K562 (cell line): ENCODE results near the gene ARHGAP25. TPM values are rescaled to one million over a fixed set of nuclear protein-coding genes. Genes with fewer than 3 reads are reported as not detected.

Source experiments
- ATAC-seq: fragments of 200-7000 bp; cut with Tn5 transposase; 3 replicates; pipeline ENCODE4 v1.9.1; 2020; ENCODE audit warnings: moderate library complexity
- BruUV-seq: library from RNA; stranded (reverse); fragments of 400-500 nt; replicated peaks from 2 replicates; lab custom pipeline; 2021; lab: Mats Ljungman, UMichigan
- CTCF ChIA-PET: fragments of 300-600 bp; formaldehyde crosslinking; extraction: SDS; loops from one replicate; lab custom pipeline; 2021; ENCODE audit warnings: low intra/inter-chr PET ratio; lab: Yijun Ruan, JAX
- POLR2A ChIA-PET: fragments of 300-600, 350-650 bp; sonication (Branson Sonifier 250); formaldehyde crosslinking; extraction: SDS; loops from one replicate; lab custom pipeline; 2021; ENCODE audit warnings: antibody characterized with exemption, inconsistent platforms; lab: Yijun Ruan, JAX
- DNase-seq, 4 experiments: peaks; one replicate each; pipeline versions ENCODE4 v3.0.0 to v3.0.0-alpha.2; 2011 to 2018; ENCODE audit warnings: low spot score in 3 of 4, mixed read lengths in 3 of 4; ENCODE audit errors: extremely low read depth in 1 of 4
- FAIRE-seq: peaks from 2 replicates; lab custom pipeline; 2011; peaks lifted over from hg19 to GRCh38; lab: Jason Lieb, UNC
- H2AFZ ChIP-seq: 2 replicates; pipeline ENCODE4 v1.6.0; 2011; ENCODE audit warnings: low read depth, low read length, control low read depth, inconsistent platforms
- H3K27ac ChIP-seq: fragments of 200-600 bp; 3 replicates; pipeline ENCODE4 v1.8.0; 2011; ENCODE audit warnings: low read depth, mild to moderate bottlenecking, control low read depth, inconsistent platforms, low read length, moderate library complexity, mixed read lengths; ENCODE audit errors: extremely low read depth
- H3K27me3 ChIP-seq, 2 experiments: fragments of 300-600 bp in 1 of 2; 2 replicates in 1 of 2; 3 replicates in 1 of 2; pipeline versions ENCODE4 v1.6.0 to v1.8.0; 2011; ENCODE audit warnings: inconsistent platforms in 2 of 2, low read length in 2 of 2, mild to moderate bottlenecking in 1 of 2, mixed read lengths in 1 of 2, moderate library complexity in 1 of 2; ENCODE audit not compliant: control insufficient read depth in 2 of 2, insufficient read depth in 2 of 2
- H3K36me3 ChIP-seq: fragments of 300-600 bp; 3 replicates; pipeline ENCODE4 v1.8.0; 2011; ENCODE audit warnings: mild to moderate bottlenecking, low read length, inconsistent platforms; ENCODE audit not compliant: control insufficient read depth, insufficient read depth
- H3K4me1 ChIP-seq, 2 experiments: fragments of 200-600 bp in 1 of 2; replicated peaks in 1 of 2; 2 replicates in 1 of 2; 3 replicates in 1 of 2; pipeline versions ENCODE4 v1.5.1 to v1.8.0; 2011; ENCODE audit warnings: inconsistent platforms in 2 of 2, low read length in 2 of 2, mild to moderate bottlenecking in 1 of 2, mixed read lengths in 1 of 2, moderate library complexity in 1 of 2; ENCODE audit not compliant: control insufficient read depth in 2 of 2, insufficient read depth in 2 of 2
- H3K4me2 ChIP-seq: 2 replicates; pipeline ENCODE4 v1.6.1; 2011; ENCODE audit warnings: low read length, control low read depth, inconsistent platforms, mixed read lengths; ENCODE audit not compliant: insufficient read depth
- H3K4me3 ChIP-seq: fragments of 200-600 bp; sonication (generic), shearing (Covaris generic); 2 replicates; pipeline ENCODE4 v1.5.1; 2016; ENCODE audit warnings: control low read depth, inconsistent platforms
- H3K79me2 ChIP-seq: fragments of 200-600 bp; 3 replicates; pipeline ENCODE4 v1.8.0; 2011; ENCODE audit warnings: low read length, inconsistent platforms; ENCODE audit not compliant: control insufficient read depth, insufficient read depth
- H3K9ac ChIP-seq, 2 experiments: 2 replicates each; pipeline versions ENCODE4 v1.6.0 to v1.6.1; 2011; ENCODE audit warnings: low read depth in 2 of 2, low read length in 2 of 2, control low read depth in 1 of 2, inconsistent platforms in 1 of 2, mild to moderate bottlenecking in 1 of 2, mixed read lengths in 1 of 2; ENCODE audit not compliant: insufficient read depth in 1 of 2
- H3K9me1 ChIP-seq: one replicate; pipeline ENCODE4 v1.6.0; 2011; ENCODE audit warnings: inconsistent platforms, mild to moderate bottlenecking, low read length, moderate library complexity; ENCODE audit not compliant: control insufficient read depth, insufficient read depth
- H3K9me3 ChIP-seq: replicated peaks from 2 replicates; pipeline ENCODE4 v1.5.1; 2011; ENCODE audit warnings: low read depth, low read length, inconsistent platforms; ENCODE audit not compliant: control insufficient read depth, insufficient read depth
- H4K20me1 ChIP-seq: replicated peaks from 2 replicates; pipeline ENCODE4 v1.6.1; 2011; ENCODE audit warnings: low read length, inconsistent platforms, mixed read lengths; ENCODE audit not compliant: control insufficient read depth, insufficient read depth
- ADNP ChIP-seq: fragments of 200-800 bp; sonication (Bioruptor generic); IDR thresholded peaks from 2 replicates; pipeline ENCODE4 v1.6.1; 2016; ENCODE audit warnings: missing genetic modification characterization, missing compliant biosample characterization
- BCOR ChIP-seq: fragments of 450-650 bp; IDR thresholded peaks from 2 replicates; pipeline ENCODE4 v1.6.1; 2016
- C11orf30 ChIP-seq: fragments of 450-650 bp; IDR thresholded peaks from 2 replicates; pipeline ENCODE4 v1.6.1; 2016; ENCODE audit warnings: low read depth, mild to moderate bottlenecking
- ELK1 ChIP-seq: sonication (generic); formaldehyde crosslinking; IDR thresholded peaks from 2 replicates; pipeline ENCODE4 v1.8.1; 2022; ENCODE audit warnings: missing genetic modification reagents
- FOXJ2 ChIP-seq: fragments of 200-800 bp; sonication (Bioruptor generic); IDR thresholded peaks from 2 replicates; pipeline ENCODE4 v1.6.1; 2016; ENCODE audit warnings: missing genetic modification characterization, missing compliant biosample characterization
- KDM1A ChIP-seq, 2 experiments: fragments of 450-650 bp; IDR thresholded peaks; 2 replicates each; pipeline ENCODE4 v1.6.1; 2016; ENCODE audit warnings: mild to moderate bottlenecking in 2 of 2
- RBM25 ChIP-seq: fragments of 200-400 bp; formaldehyde crosslinking; IDR thresholded peaks from 2 replicates; pipeline ENCODE4 v1.6.1; 2018; ENCODE audit warnings: low read length, low read depth, moderate library complexity; ENCODE audit not compliant: severe bottlenecking
- SMARCA5 ChIP-seq: fragments of 450-650 bp; IDR thresholded peaks from 2 replicates; pipeline ENCODE4 v1.6.1; 2016
- SMARCC2 ChIP-seq: fragments of 450-650 bp; IDR thresholded peaks from 2 replicates; pipeline ENCODE4 v1.6.1; 2017; ENCODE audit warnings: antibody characterized with exemption, moderate library complexity, mild to moderate bottlenecking, low read depth
- ZNF316 ChIP-seq: fragments of 450-650 bp; IDR thresholded peaks from 2 replicates; pipeline ENCODE4 v1.6.1; 2016
- in situ Hi-C: fragments of 300-500 bp; cut with MboI; formaldehyde crosslinking; loops from 4 replicates; pipeline ENCODE4 v1.15.0; 2018; ENCODE audit warnings: inconsistent platforms, mixed read lengths
- intact Hi-C: fragments of 100-400 bp; cut with micrococcal nuclease; formaldehyde crosslinking; loops from 2 replicates; pipeline ENCODE4 v1.14.2; 2022
- polyA plus RNA-seq, 8 experiments: library from polyadenylated mRNA; depleted of rRNA in 4 of 8; stranded (reverse) in 5 of 8; unstranded in 3 of 8; fragments of >200 nt; fragmentation: Nextera tagmentation in 2 of 8; fragmentation: Illumina TruSeq in 1 of 8; extraction: Ambion mirVana in 2 of 8; extraction: Trizol in 1 of 8; gene quantifications; 2 replicates each; pipeline versions ENCODE4 v1.2.1 to v1.2.3, GENCODE V29; 2011 to 2014; ENCODE audit warnings: inconsistent platforms in 1 of 8, missing spikeins in 1 of 8
- total RNA-seq, 7 experiments: library from RNA; depleted of rRNA in 6 of 7; stranded (reverse); fragments of >200 nt in 6 of 7; fragmentation: Illumina TruSeq in 2 of 7; extraction: Trizol in 2 of 7; gene quantifications; 2 replicates each; pipeline versions ENCODE4 v1.2.1 to v1.2.3, GENCODE V29; 2011 to 2021; ENCODE audit warnings: low replicate concordance in 1 of 7

Gene ARHGAP25
- total and polyA plus RNA-seq, 9 of the 15 experiments (the other 6 are each of a cell fraction or from before 2014, with no cell fraction given): 4.9 to 14.8 (median 10.7) TPM

GRCh38 chr2:68798569-68798968, 64.0 kb downstream of the ARHGAP25 start:
- Histone ChIP-seq H3K4me3 (no peak overlapping the region), H4K20me1 (no peaks in the 10 kb centered on the region; the same call in 1 of the 2 replicates), H3K9me1 (no peaks in the 10 kb centered on the region), H3K36me3 (no peaks in the 10 kb centered on the region), H2AFZ (no peak overlapping the region), H3K27ac (no peak overlapping the region), H3K9ac (no peak overlapping the region), H3K4me2 (no peak overlapping the region), H3K79me2 (no peaks in the 10 kb centered on the region), H3K9me3 (no peaks in the 10 kb centered on the region), H3K4me1 (peaks cover 0 to 3% of the 10 kb centered on the region in 2 experiments; a peak in 1 of 5 replicates), H3K27me3 (no peaks in the 10 kb centered on the region)
- in situ Hi-C loops (no loop called here), intact Hi-C loops (no loop called here)
- no peak for TF ChIP-seq SMARCC2
- TF ChIP-seq FOXJ2 (tag): no peak
- peak; percentile 43 for TF ChIP-seq ZNF316
- TF ChIP-seq SMARCA5: peak; percentile 62; the same call in 1 of the 2 replicates
- TF ChIP-seq ADNP (tag): 0 out of 2 replicates have a peak, but pooled peaks have one; percentile 29
- peak; percentile 30; the same call in 1 of the 2 replicates for TF ChIP-seq C11orf30
- no peak for TF ChIP-seq ELK1 (CRISPR knock-in tag)
- TF ChIP-seq KDM1A (IDR thresholded peaks at IDR 0.05): peak; percentile 28 to 57; a peak in 3 of 4 replicates
- TF ChIP-seq BCOR: peak; percentile 82
- TF ChIP-seq RBM25: peak; percentile 67
- POLR2A ChIA-PET: no interaction called here
- ATAC-seq (no peak), DNase-seq (no peak), FAIRE-seq (no peak)
- BruUV-seq: no TSS peak
- CTCF ChIA-PET: no interaction called here
